Right ventricle myocardium inferior (tissue), 1 donor: Measurements from ENCODE around the gene TMEM120A. TPM values are rescaled to one million over a fixed set of nuclear protein-coding genes. Genes with fewer than 3 reads are reported as not detected.
A peak's percentile ranks its signal among the peaks of the same experiment; 100 is the strongest.

Source experiments
- ATAC-seq: fragments of 200-7000 bp; cut with Tn5 transposase; one replicate; pipeline ENCODE4 v1.9.1; 2020; ENCODE audit warnings: mild to moderate bottlenecking, moderate library complexity
- DNase-seq: peaks from one replicate; pipeline ENCODE4 v3.0.0; 2021; ENCODE audit errors: missing footprints
- intact Hi-C: fragments of 100-400 bp; cut with DNase I; formaldehyde crosslinking; loops from one replicate; pipeline ENCODE4 v1.11.0; 2022
- total RNA-seq: library from RNA; stranded (reverse); fragmentation: NEBNext Ultra II Directional; extraction: Animal tissue kit (Norgen Biotek cat#: 25700); gene quantifications from one replicate; pipeline ENCODE4 v1.2.1, GENCODE V29; 2021
- donor health status: DM: no; HTN: yes; CAD: no; lungs with severe emphysema.

TMEM120A gene
- total RNA-seq, 1 donor from 2014 or later, result 109 TPM

DNA sequence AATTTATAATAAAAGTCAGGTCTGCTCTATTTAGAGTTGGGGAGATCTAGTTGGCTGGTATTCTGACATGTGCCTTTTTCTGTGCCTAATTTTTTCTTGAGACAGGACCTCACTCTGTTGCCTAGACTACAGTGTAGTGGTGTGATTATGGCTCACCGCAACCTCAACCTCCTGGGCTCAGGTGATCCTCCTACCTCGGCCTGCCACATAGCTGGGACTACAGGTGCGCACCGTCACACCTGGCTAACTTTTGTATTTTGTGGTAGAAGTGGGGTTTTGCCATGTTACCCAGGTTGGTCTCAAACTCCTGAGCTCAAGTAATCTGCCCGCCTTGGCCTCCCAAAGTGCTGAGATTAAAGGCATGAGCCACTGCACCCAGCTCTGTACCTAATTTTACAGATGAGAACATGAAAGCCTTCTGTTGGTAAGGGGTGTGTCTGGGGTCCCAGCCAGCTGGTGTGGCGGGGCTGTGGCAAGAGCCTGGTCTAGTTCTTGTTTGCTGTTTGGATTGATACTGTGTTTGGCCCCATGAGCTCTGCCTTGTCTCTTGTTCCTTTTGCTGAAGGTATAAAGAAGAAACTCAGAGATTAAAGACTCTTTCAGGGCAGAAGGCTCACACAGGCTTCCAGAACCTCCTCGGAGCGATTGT lies 48.1 kb downstream of the TMEM120A start:
- ATAC-seq (no peak), DNase-seq (no peak)
- intact Hi-C loops, result no loop called here

DNA sequence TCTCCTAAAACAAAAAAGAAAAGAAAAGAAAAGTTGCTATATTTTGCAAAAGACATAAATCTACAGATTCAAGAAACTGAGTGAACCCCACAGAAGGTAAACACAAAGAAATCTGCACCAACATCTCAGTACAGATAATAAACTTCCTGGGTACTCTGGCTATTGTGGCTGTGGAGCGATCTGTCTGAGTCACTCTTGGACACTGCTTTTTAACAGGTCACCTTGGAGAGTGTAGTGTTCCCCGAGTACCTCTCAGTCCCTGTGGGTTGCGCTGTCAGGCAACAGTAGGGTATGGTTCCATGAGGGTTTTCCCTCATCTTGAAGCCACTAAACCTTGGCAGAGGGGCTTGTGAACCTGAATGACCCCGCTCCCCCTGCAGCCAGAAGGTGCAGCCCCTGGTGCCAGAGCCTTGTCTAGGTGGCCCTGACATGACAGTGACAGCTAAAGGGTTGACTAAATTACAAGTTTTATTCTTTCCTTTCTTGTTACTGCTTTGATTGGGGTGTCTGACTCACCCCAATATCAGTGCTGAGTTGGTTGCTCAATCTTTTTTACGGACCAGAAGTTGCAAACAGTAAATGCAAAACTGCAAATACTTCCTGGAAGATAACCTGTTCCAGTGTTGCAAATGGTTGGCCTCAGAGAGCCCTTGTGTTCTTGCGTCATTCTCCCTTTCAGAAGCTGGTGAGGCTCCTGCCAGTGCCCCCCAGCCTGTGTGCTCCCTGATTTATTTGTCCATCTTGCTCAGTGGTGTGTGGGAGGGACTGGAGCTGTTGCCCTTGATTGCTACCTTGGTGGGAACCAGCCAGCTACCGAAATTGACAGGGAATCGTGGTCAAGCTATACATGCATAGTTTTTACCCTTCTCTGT lies 48.9 kb downstream of the TMEM120A start:
- intact Hi-C loops, result no loop called here
- DNase-seq, result no peak
- ATAC-seq, result peak; percentile 80

DNA sequence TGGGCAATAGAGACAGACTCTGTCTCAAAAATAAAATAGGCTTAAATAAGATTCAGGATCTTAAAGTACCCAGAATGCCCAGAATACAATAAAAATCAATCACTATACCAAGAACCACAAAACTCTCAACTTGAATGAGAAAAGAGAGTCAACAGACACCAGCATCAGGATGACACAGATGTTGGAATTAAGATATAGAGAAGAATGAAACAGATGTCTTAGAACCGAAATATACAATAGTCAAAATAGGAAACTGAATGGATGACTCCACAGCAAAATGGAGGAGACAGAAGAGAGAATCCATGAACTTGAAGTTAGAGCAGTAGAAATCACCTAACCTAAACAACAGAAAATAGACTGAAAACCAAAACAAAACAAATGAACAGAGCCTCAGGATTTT lies 49.9 kb downstream of the TMEM120A start:
- intact Hi-C loops, result no loop called here
- no peak for ATAC-seq
- no peak for DNase-seq

DNA sequence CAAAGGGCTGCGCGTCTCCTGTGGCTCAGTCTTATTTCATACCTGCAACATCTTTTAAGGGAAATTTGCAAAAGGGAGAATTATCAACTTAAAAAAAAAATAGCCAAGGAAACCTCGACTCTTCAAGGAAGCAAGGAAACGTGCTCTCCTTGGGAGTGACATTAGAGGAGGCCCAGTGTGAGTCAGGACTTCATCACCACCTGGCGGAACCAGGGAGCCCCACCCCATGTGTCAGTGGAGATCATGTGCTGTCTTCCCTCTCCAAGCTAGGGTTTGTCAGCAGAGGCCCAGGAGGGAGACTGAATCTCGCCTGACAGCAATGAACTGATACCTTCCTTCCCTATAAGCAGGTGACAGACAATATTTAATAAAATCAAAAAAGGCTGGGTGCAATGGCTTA lies 50.5 kb downstream of the TMEM120A start:
- ATAC-seq (no peak), DNase-seq (no peak)
- intact Hi-C loops, result no loop called here

DNA sequence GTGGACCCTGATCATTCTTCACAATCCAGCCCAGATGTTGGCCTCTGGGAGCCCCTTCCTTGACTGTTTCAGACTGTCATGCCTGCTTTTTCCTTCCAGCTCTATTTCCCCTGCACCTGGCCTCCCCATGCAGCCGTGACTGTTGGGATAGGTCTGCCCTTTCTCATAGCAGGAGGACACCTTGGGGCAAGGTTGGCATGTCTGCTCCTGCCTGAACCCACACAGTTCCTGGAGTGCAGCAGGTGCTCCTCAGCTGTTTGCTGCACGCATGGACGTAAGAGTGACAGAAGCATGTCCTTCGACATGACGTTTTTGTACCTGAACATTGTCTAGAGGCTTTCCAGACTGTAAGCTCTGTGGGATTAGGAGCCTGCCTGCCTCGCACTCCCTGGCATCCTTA lies 55.5 kb downstream of the TMEM120A start:
- ATAC-seq (no peak), DNase-seq (no peak)
- intact Hi-C loops, result no loop called here

DNA sequence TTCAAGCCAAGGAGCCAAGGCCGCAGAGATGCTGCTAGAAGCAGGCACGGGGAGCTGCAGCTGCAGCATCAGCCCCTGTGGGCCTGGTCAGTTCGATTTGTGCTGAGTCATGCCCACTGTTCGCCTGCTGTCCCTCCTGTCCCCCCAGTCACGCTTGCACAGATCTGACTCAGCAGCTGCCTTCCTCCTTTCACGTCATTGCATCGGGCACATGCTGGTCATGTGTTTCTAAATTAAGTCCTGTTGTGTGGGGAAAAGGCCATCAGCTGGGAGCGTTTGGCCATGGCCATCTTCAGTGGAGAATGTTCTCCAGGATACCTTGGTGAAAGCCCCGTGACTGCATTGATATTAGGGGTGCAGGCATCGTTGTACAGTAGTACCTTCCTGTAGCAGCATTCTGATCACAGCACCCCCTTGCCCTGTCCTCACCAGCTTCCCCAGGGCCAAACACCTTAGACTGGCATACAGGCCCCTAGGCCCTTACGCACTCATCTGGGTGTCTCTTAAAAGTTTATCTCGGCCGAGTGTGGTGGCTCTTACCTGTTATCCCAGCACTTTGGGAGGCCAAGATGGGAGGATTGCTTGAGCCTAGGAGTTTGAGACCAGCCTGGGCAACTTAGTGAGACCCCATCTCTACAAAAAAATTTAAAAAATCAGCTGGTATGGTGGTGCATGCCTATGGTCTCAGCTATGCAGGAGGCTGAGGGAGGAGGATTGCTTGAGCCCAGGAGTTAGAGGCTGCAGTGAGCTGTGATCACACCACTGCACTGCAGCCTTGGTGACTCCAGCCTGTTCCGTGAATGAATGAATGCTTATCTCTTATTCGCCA lies 56.2 kb downstream of the TMEM120A start:
- DNase-seq (peak; percentile 80), ATAC-seq (peak; percentile 82)

More for the DNA sequence above, 56.2 kb downstream of the TMEM120A start:
- intact Hi-C loops, result no loop called here

Other genes starting within 250 kb of the TMEM120A start
- not detected for gene CCL26, start 222.4 kb downstream of the TMEM120A start, total RNA-seq
- gene CCL24, start 180.8 kb downstream of the TMEM120A start, total RNA-seq, result not detected
- 16.7 TPM for gene RHBDD2, start 115.6 kb downstream of the TMEM120A start, total RNA-seq
- gene POR, start 79.4 kb downstream of the TMEM120A start, total RNA-seq, result 66.3 TPM
- gene STYXL1, start 53.4 kb upstream of the TMEM120A start, total RNA-seq, result 21.6 TPM
- gene MDH2, start 53.5 kb upstream of the TMEM120A start, total RNA-seq, result 688 TPM
- gene SRRM3, start 207.3 kb upstream of the TMEM120A start, total RNA-seq, result 16.5 TPM